ENCODE data around the gene PLD3.

- no peak for TF ChIP-seq POLR2A (IDR thresholded peaks at IDR 0.05; ENCODE audit: low read depth, low read length)
- TF ChIP-seq MAX (IDR thresholded peaks at IDR 0.05; ENCODE audit: insufficient read depth, insufficient read length): no peak
- TF ChIP-seq FOS (IDR thresholded peaks at IDR 0.05; ENCODE audit: borderline replicate concordance, insufficient read depth, low read length): no peak
Measured at GRCh38 chr19:40344422-40344821, 4.1 kb upstream of the PLD3 start.

Measured in endothelial cell of umbilical vein (primary cell).